ENCODE results near the gene TMEM200B. TPM values are rescaled to one million over a fixed set of nuclear protein-coding genes. Genes with fewer than 3 reads are reported as not detected.

TMEM200B gene
- polyA plus RNA-seq, 1 experiment = 10.5 TPM

DNA sequence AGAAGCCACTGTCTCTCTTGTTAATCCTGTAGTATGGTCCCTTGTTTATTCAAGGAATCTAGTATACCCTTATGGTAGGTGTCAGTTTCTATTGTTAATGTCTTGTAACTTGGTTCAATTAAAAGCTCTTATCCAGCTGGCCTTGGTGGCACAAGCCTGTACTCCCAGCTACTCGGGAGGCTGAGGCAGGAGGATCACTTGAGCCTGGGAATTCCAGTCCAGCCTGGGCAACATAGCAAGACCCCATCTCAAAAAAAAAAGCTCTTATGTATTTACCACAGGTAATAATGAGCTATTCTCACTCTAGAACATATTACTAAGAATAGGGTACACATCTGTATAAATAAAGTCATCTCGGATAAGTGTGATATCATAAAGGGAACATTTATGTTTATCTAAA lies 46.5 kb downstream of the TMEM200B start:
- Histone ChIP-seq H3K27me3 (ENCODE audit: control insufficient read depth, insufficient read depth, low read length) (no peaks in the 10 kb centered on the region), H3K9me3 (ENCODE audit: control insufficient read depth, insufficient read depth, low read length) (no peaks in the 10 kb centered on the region), H3K4me3 (ENCODE audit: low read depth, low read length) (no peak overlapping the region), H3K27ac (ENCODE audit: low read depth, low read length) (no peak overlapping the region)
- POLR2A ChIA-PET = no interaction called here
- CTCF ChIA-PET = no interaction called here
- TF ChIP-seq CTCF (IDR thresholded peaks at IDR 0.05; ENCODE audit: low read depth, low read length) = no peak
- DNase-seq (ENCODE audit: low read depth, low spot score) = no peak

Small RNA genes within 50 kb of the gene (small RNA-seq; reads per million reads assigned to genes)
- not detected for gene RF02271 (ENCODE audit: insufficient read length, low read depth)

Other genes with a start within 250 kb of the TMEM200B start
- 6.5 and 7.8 TPM in 2 replicates for gene EPB41, start 209.3 kb downstream of the TMEM200B start, polyA plus RNA-seq (2011; rRNA removed)
- gene SRSF4, start 58.0 kb upstream of the TMEM200B start, polyA plus RNA-seq (2011; rRNA removed) = 39.7 and 45.6 TPM in 2 replicates
- gene MECR, start 107.0 kb upstream of the TMEM200B start, polyA plus RNA-seq (2011; rRNA removed) = 18.2 and 23.4 TPM in 2 replicates
- gene PTPRU, start 112.6 kb upstream of the TMEM200B start, polyA plus RNA-seq (2011; rRNA removed) = 7.8 and 9.7 TPM in 2 replicates